GM23338 (cell line): ENCODE results near the gene TM7SF3. TPM values are rescaled to one million over a fixed set of nuclear protein-coding genes. Genes with fewer than 3 reads are reported as not detected.

ENCODE experiments used
- ATAC-seq: fragments of 200-7000 bp; cut with Tn5 transposase; 3 replicates; pipeline ENCODE4 v1.9.1; 2020
- DNase-seq: peaks from one replicate; pipeline ENCODE4 v3.0.0-alpha.2; 2015; ENCODE audit warnings: low spot score
- H2AFZ ChIP-seq: fragments of 200-600 bp; sonication (generic); 2 replicates; pipeline ENCODE4 v1.8.0; 2016; ENCODE audit warnings: antibody characterized with exemption, mild to moderate bottlenecking, moderate library complexity
- H3F3A ChIP-seq: fragments of 200-600 bp; sonication (generic); replicated peaks from 2 replicates; pipeline ENCODE4 v1.8.0; 2017; ENCODE audit warnings: antibody characterized with exemption, mixed run types, low read depth
- H3K27ac ChIP-seq: fragments of 200-600 bp; sonication (generic); 2 replicates; pipeline ENCODE4 v1.6.1; 2016; ENCODE audit warnings: low read depth
- H3K27me3 ChIP-seq: fragments of 200-600 bp; sonication (generic); 2 replicates; pipeline ENCODE4 v1.8.0; 2016; ENCODE audit warnings: mild to moderate bottlenecking, mixed run types, moderate library complexity; ENCODE audit not compliant: insufficient read depth
- H3K36me3 ChIP-seq: fragments of 200-600 bp; sonication (generic); 2 replicates; pipeline ENCODE4 v1.8.0; 2016; ENCODE audit warnings: mild to moderate bottlenecking; ENCODE audit not compliant: insufficient read depth
- H3K4me1 ChIP-seq: fragments of 200-600 bp; sonication (generic); 2 replicates; pipeline ENCODE4 v1.8.0; 2016; ENCODE audit warnings: mild to moderate bottlenecking, moderate library complexity; ENCODE audit not compliant: insufficient read depth
- H3K4me2 ChIP-seq: fragments of 200-600 bp; sonication (generic); 2 replicates; pipeline ENCODE4 v1.7.1; 2017; ENCODE audit warnings: mixed run types
- H3K4me3 ChIP-seq: fragments of 200-600 bp; sonication (generic); 2 replicates; pipeline ENCODE4 v1.6.1; 2016; ENCODE audit warnings: mixed run types
- H3K79me2 ChIP-seq: fragments of 200-600 bp; sonication (generic); replicated peaks from 2 replicates; pipeline ENCODE4 v1.8.0; 2017; ENCODE audit warnings: mild to moderate bottlenecking; ENCODE audit not compliant: insufficient read depth
- H3K9me2 ChIP-seq: fragments of 200-600 bp; sonication (generic); 2 replicates; pipeline ENCODE4 v1.8.0; 2017; ENCODE audit not compliant: insufficient read depth
- H4K20me1 ChIP-seq: fragments of 200-600 bp; sonication (generic); replicated peaks from 2 replicates; pipeline ENCODE4 v1.8.0; 2017; ENCODE audit warnings: mild to moderate bottlenecking; ENCODE audit not compliant: insufficient read depth
- H3K27ac Mint-ChIP-seq: 2 replicates; pipeline ENCODE4 v1.8.0; 2020; ENCODE audit warnings: inconsistent platforms, mild to moderate bottlenecking, moderate library complexity, mixed read lengths
- H3K27me3 Mint-ChIP-seq: 3 replicates; pipeline ENCODE4 v1.8.0; 2022; ENCODE audit warnings: low read depth, mild to moderate bottlenecking, moderate library complexity, mixed read lengths, inconsistent platforms; ENCODE audit not compliant: insufficient read depth, poor library complexity
- H3K36me3 Mint-ChIP-seq: 3 replicates; pipeline ENCODE4 v1.8.0; 2021; ENCODE audit warnings: low read depth, mild to moderate bottlenecking, inconsistent platforms, moderate library complexity, mixed read lengths
- H3K4me1 Mint-ChIP-seq: 3 replicates; pipeline ENCODE4 v1.8.0; 2020; ENCODE audit warnings: mild to moderate bottlenecking, inconsistent platforms, mixed read lengths
- H3K4me3 Mint-ChIP-seq: 3 replicates; pipeline ENCODE4 v1.8.0; 2021; ENCODE audit warnings: moderate library complexity, mild to moderate bottlenecking, inconsistent platforms, mixed read lengths
- H3K9me3 Mint-ChIP-seq: 3 replicates; pipeline ENCODE4 v1.8.0; 2020; ENCODE audit warnings: moderate library complexity, mild to moderate bottlenecking, inconsistent platforms, mixed read lengths
- CREB1 ChIP-seq: fragments of 250-450 bp; sonication (Bioruptor Pico); IDR thresholded peaks from 2 replicates; pipeline ENCODE4 v1.5.0; 2020; ENCODE audit warnings: low read depth, mild to moderate bottlenecking, moderate library complexity
- CTCF ChIP-seq, 2 experiments: fragments of 200-600 bp in 1 of 2; sonication (generic) in 1 of 2; conservative IDR thresholded peaks; 2 replicates each; pipeline versions ENCODE4 v1.5.1 to v1.6.1; 2016 to 2017; ENCODE audit warnings: antibody characterized with exemption in 2 of 2, low read depth in 2 of 2, mild to moderate bottlenecking in 2 of 2, moderate library complexity in 1 of 2
- ETS1 ChIP-seq: IDR thresholded peaks from 2 replicates; pipeline ENCODE4 v1.6.1; 2016; ENCODE audit warnings: antibody characterized with exemption
- EZH2 ChIP-seq: fragments of 200-600 bp; sonication (generic); IDR thresholded peaks from one replicate; pipeline ENCODE4 v1.8.0; 2017; ENCODE audit warnings: antibody characterized with exemption, mild to moderate bottlenecking, low read depth; ENCODE audit not compliant: unreplicated experiment
- EZH2phosphoT487 ChIP-seq: fragments of 200-600 bp; sonication (generic); IDR thresholded peaks from one replicate; pipeline ENCODE4 v1.8.1; 2018; ENCODE audit warnings: antibody characterized with exemption; ENCODE audit not compliant: unreplicated experiment
- JUNB ChIP-seq: IDR thresholded peaks from one replicate; pipeline ENCODE4 v1.6.1; 2016; ENCODE audit warnings: antibody characterized with exemption; ENCODE audit not compliant: unreplicated experiment
- NANOG ChIP-seq: IDR thresholded peaks from 2 replicates; pipeline ENCODE4 v1.6.1; 2016; ENCODE audit warnings: antibody characterized with exemption, borderline replicate concordance
- POLR2AphosphoS5 ChIP-seq: IDR thresholded peaks from 2 replicates; pipeline ENCODE4 v1.6.1; 2016; ENCODE audit warnings: antibody characterized with exemption, low read depth
- REST ChIP-seq: IDR thresholded peaks from one replicate; pipeline ENCODE4 v1.6.1; 2018; ENCODE audit warnings: antibody characterized with exemption; ENCODE audit not compliant: unreplicated experiment
- STAT1 ChIP-seq: IDR thresholded peaks from one replicate; pipeline ENCODE4 v1.6.1; 2016; ENCODE audit warnings: antibody characterized with exemption; ENCODE audit not compliant: unreplicated experiment
- ZNF114 ChIP-seq: fragments of 250-450 bp; sonication (Bioruptor Pico); IDR thresholded peaks from 2 replicates; pipeline ENCODE4 v1.5.0; 2020; ENCODE audit warnings: mild to moderate bottlenecking, moderate library complexity
- ZNF331 ChIP-seq: fragments of 250-450 bp; sonication (Bioruptor Pico); IDR thresholded peaks from 2 replicates; pipeline ENCODE4 v1.5.0; 2020; ENCODE audit warnings: low read depth, mild to moderate bottlenecking, moderate library complexity
- ZNF462 ChIP-seq: fragments of 250-450 bp; sonication (Bioruptor Pico); IDR thresholded peaks from 2 replicates; pipeline ENCODE4 v1.5.0; 2020; ENCODE audit warnings: mild to moderate bottlenecking, moderate library complexity
- polyA plus RNA-seq: library from polyadenylated mRNA; unstranded; fragments of >200 nt; fragmentation: Nextera tagmentation; extraction: Ambion mirVana; gene quantifications from 2 replicates; pipeline ENCODE4 v1.2.1, GENCODE V29; 2016
- total RNA-seq: library from RNA; depleted of rRNA; stranded (reverse); fragments of >200 nt; shearing (Covaris generic); gene quantifications from 2 replicates; pipeline ENCODE4 v1.2.3, GENCODE V29; 2014

The TM7SF3 gene
- total and polyA plus RNA-seq, 2 experiments from 2014 or later, result 30.3 to 121 TPM

- no peak overlapping the region for H3K4me3 Mint-ChIP-seq
- no peak overlapping the region for H3K27ac Mint-ChIP-seq
- no peak for TF ChIP-seq ZNF331 (CRISPR knock-in tag)
- no peak for TF ChIP-seq POLR2AphosphoS5
- TF ChIP-seq REST, result no peak
- TF ChIP-seq CREB1 (CRISPR knock-in tag), result no peak
- TF ChIP-seq STAT1, result no peak
- no peak for TF ChIP-seq EZH2phosphoT487
- TF ChIP-seq JUNB, result no peak
- no peak for TF ChIP-seq EZH2
- TF ChIP-seq NANOG, result no peak
- no peak for TF ChIP-seq ZNF114 (CRISPR knock-in tag)
- no peak for TF ChIP-seq ZNF462 (CRISPR knock-in tag)
- TF ChIP-seq CTCF (conservative IDR thresholded peaks at IDR 0.05; ENCODE audit: low read depth in 2 of 2), result no peak
- TF ChIP-seq ETS1, result no peak
- Histone ChIP-seq H3K27me3 (no peaks in the 10 kb centered on the region), H3K36me3 (peaks cover 20% of the 10 kb centered on the region; the same call in 1 of the 2 replicates), H4K20me1 (no peaks in the 10 kb centered on the region), H3K4me1 (no peaks in the 10 kb centered on the region), H3K4me3 (no peak overlapping the region), H3F3A (no peaks in the 10 kb centered on the region), H2AFZ (no peak overlapping the region), H3K9me2 (no peaks in the 10 kb centered on the region), H3K79me2 (no peaks in the 10 kb centered on the region), H3K27ac (no peak overlapping the region), H3K4me2 (no peak overlapping the region)
- H3K36me3 Mint-ChIP-seq, result peaks cover 11% of the 10 kb centered on the region; the same call in 2 of the 3 replicates
- no peaks in the 10 kb centered on the region for H3K4me1 Mint-ChIP-seq
- ATAC-seq, result no peak
- no peaks in the 10 kb centered on the region for H3K27me3 Mint-ChIP-seq
- no peaks in the 10 kb centered on the region for H3K9me3 Mint-ChIP-seq
- DNase-seq, result no peak
These were observed 47.3 kb downstream of the TM7SF3 start for GRCh38 chr12:26966842-26967241.
